Measurements from ENCODE around the gene TMIGD2.
"Not testable (repeated sequence)": the region's sequence is repeated elsewhere in the genome, so short reads cannot be mapped to it uniquely, and the experiment has no call there.

The TMIGD2 gene

DNA sequence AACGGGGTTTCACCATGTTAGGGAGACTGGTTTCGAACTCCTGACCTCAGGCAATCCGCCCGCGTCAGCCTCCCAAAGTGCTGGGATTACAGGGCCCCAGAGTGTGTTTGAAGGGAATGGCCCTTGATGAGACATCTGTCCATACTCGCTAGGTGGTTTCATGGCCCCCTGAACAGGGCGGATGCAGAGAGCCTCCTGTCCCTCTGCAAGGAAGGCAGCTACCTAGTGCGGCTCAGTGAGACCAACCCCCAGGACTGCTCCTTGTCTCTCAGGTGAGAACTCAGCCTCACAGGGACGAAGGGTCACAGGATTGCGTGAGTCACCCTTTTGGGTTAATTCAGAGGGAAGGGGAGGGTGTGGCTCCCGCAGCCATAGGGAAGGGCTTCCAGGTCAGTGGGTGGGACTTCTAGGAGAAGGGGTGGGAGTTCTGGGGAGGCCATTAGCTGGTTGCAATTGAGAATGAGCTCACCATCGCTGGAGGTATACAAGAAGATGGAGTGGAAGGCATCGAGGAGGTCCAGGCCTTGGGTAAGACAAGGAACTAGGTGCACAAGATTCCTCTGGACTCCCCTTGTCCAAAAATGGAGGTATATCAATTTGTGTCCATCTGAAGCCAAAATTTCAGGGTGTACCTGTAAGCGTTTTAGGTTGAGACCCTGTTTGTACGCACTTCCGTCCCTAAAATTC is 14.0 kb downstream of the TMIGD2 start:
- no peaks in the 10 kb centered on the region for H3K9me3 ChIP-seq (replicated peaks; ENCODE audit: low read length)
- no peak overlapping the region for H3K4me2 ChIP-seq (ENCODE audit: low read length)
- no peaks in the 10 kb centered on the region for H3K36me3 ChIP-seq (ENCODE audit: insufficient read depth, low read length)
- no peak overlapping the region for H3K4me3 ChIP-seq (ENCODE audit: low read length)
- no peaks in the 10 kb centered on the region for H3K4me1 ChIP-seq (ENCODE audit: control insufficient read depth, insufficient read depth, low read length)
- H3K27me3 ChIP-seq (ENCODE audit: control insufficient read depth, insufficient read depth, low read length) = peaks cover 11% of the 10 kb centered on the region
- H3K9ac ChIP-seq (ENCODE audit: low read depth, low read length) = no peak overlapping the region

DNA sequence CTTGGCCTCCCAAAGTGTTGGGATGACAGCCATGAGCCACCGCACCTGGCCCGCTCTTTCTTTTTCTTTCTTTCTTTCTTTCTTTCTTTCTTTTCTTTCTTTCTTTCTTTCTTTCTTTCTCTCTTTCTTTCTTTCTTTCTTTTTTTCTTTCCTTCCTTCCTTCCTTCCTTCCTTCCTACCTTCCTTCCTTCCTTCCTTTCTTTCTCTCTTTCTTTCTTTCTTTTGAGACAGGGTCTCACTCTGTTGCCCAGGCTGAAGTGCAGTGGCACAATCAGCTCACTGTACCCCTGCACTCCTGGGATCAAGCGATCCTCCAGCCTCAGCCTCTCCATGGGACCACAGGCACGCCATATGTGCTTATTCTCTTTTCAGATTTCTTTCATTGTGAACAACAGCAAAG is 16.0 kb downstream of the TMIGD2 start:
- not testable (repeated sequence) for H3K9me3 ChIP-seq (replicated peaks; ENCODE audit: low read length); H3K36me3 ChIP-seq (ENCODE audit: insufficient read depth, low read length); H3K9ac ChIP-seq (ENCODE audit: low read depth, low read length); H3K27me3 ChIP-seq (ENCODE audit: control insufficient read depth, insufficient read depth, low read length); H3K4me2 ChIP-seq (ENCODE audit: low read length); H3K4me1 ChIP-seq (ENCODE audit: control insufficient read depth, insufficient read depth, low read length); H3K4me3 ChIP-seq (ENCODE audit: low read length)

DNA sequence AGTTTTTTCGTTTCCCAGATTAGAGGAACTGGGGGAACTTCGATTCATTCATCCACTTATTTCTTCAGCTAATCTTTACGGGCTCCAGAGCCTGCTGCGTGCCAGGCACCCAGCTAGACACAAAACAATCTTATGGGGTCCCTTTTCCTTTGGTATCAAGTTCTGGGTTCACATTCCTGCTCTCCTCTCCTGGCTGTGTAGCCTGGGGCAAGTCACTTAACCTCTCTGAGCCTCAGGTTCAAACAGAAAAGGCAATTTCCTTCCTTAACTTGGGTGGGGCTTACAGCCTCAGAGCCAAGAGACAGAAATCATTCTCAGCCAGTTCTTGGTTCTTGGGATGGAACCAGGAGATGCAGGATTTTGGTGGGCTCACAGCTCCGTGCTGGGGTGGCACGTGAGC is 17.2 kb downstream of the TMIGD2 start:
- Histone ChIP-seq H3K4me2 (ENCODE audit: low read length) (no peak overlapping the region), H3K9me3 (replicated peaks; ENCODE audit: low read length) (no peaks in the 10 kb centered on the region), H3K4me3 (ENCODE audit: low read length) (no peak overlapping the region), H3K4me1 (ENCODE audit: control insufficient read depth, insufficient read depth, low read length) (no peaks in the 10 kb centered on the region), H3K9ac (ENCODE audit: low read depth, low read length) (no peak overlapping the region), H3K36me3 (ENCODE audit: insufficient read depth, low read length) (no peaks in the 10 kb centered on the region), H3K27me3 (ENCODE audit: control insufficient read depth, insufficient read depth, low read length) (peaks cover 11% of the 10 kb centered on the region)

DNA sequence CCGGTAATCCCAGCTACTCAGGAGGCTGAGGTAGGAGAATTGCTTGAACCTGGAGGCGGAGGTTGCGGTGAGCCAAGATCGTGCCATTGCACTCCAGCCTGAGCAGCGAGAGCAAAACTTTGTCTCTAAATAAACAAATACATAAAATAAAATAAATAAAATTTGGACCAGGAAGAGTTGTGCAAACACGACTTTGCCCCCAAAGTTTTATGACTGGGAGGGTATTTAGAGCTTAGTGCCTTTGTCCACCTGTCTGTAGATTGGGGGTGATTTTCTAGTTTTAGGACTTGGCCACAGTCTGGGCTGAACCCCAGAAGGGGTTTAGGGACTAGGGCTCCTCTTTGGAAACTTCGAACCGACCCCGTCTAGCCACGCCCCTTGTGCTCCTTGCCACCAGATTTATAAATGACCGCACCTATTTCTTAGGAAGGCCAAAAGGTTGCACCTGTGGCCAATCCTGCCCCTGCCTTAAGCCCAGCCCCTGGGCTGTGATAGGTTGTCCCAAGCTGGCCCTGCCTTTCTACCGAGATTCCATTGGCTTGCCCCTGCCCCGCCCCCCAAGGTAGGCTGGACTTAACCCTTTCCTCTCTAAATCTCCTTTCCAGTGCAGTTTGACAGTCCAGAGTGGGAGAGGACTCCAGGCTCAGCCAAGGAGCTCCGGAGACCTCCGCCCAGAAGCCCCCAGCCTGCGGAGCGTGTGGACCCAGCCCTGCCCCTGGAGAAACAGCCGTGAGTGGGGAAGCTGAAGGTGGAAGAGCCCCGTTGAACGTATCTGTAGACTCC is 17.8 kb downstream of the TMIGD2 start:
- Histone ChIP-seq H3K9me3 (replicated peaks; ENCODE audit: low read length) (no peaks in the 10 kb centered on the region), H3K4me2 (ENCODE audit: low read length) (no peak overlapping the region), H3K36me3 (ENCODE audit: insufficient read depth, low read length) (no peaks in the 10 kb centered on the region), H3K9ac (ENCODE audit: low read depth, low read length) (no peak overlapping the region), H3K4me1 (ENCODE audit: control insufficient read depth, insufficient read depth, low read length) (no peaks in the 10 kb centered on the region), H3K4me3 (ENCODE audit: low read length) (no peak overlapping the region), H3K27me3 (ENCODE audit: control insufficient read depth, insufficient read depth, low read length) (peaks cover 15% of the 10 kb centered on the region)

DNA sequence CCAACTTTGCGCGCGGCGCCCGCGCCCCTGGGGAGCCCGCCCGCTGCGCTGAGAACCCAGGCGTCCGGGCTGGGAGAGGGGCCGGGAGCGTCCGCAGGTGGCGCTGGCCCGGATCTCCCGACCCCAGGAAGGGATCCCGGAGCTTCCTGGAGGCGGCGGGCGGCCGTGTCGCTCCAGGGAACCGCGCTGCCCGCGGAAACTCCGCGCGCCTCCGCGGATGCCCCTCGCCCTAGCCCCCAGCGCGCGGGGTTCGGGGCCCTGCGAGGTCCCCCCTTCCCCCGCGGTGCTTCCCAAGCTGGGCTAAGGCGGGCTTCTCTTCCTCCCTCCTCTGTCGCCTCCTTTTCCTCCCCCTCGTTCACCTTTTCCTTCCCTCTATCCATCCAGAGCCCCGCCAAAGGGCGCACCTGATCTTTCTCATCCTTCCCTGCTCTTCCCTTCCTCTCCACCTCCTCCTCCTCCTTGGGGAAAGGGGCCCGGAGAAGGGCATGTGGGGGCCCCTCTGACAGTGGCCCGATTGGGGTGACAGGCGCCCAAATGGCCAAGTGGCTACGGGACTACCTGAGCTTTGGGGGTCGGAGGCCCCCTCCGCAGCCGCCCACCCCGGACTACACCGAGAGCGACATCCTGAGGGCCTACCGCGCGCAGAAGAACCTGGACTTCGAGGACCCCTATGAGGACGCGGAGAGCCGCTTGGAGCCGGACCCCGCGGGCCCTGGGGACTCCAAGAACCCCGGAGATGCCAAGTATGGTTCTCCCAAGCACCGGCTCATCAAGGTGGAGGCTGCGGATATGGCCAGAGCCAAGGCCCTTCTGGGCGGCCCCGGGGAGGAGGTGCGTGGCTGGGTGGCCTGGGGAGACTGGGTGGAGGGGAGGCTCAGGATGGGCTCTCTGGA is 22.4 kb downstream of the TMIGD2 start:
- no peaks in the 10 kb centered on the region for H3K36me3 ChIP-seq (ENCODE audit: insufficient read depth, low read length)
- peak overlapping the region; percentile 62 for H3K4me3 ChIP-seq (ENCODE audit: low read length)
- peaks cover 15% of the 10 kb centered on the region for H3K27me3 ChIP-seq (ENCODE audit: control insufficient read depth, insufficient read depth, low read length)
- peak overlapping the region; percentile 50 for H3K9ac ChIP-seq (ENCODE audit: low read depth, low read length)
- no peaks in the 10 kb centered on the region for H3K4me1 ChIP-seq (ENCODE audit: control insufficient read depth, insufficient read depth, low read length)
- H3K4me2 ChIP-seq (ENCODE audit: low read length) = peak overlapping the region; percentile 70
- H3K9me3 ChIP-seq (replicated peaks; ENCODE audit: low read length) = no peaks in the 10 kb centered on the region

DNA sequence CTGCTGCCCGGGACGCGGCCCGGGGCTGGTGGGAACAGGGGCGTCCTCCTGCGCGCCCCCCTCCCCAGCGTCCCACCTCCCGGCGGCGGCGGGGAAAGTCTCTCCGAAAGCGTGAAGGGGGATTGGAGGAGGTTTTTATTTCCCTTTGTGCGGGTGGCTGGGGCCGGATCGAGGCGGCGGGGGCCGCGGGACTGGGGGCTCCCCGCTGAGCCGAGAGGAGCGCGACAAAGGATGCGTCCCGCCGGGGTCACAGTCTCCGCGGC is 23.0 kb downstream of the TMIGD2 start:
- H3K4me1 ChIP-seq (ENCODE audit: control insufficient read depth, insufficient read depth, low read length) = no peaks in the 10 kb centered on the region
- H3K27me3 ChIP-seq (ENCODE audit: control insufficient read depth, insufficient read depth, low read length) = peaks cover 14% of the 10 kb centered on the region
- H3K9ac ChIP-seq (ENCODE audit: low read depth, low read length) = peak overlapping the region; percentile 50
- H3K9me3 ChIP-seq (replicated peaks; ENCODE audit: low read length) = no peaks in the 10 kb centered on the region
- H3K4me3 ChIP-seq (ENCODE audit: low read length) = peak overlapping the region; percentile 62
- no peaks in the 10 kb centered on the region for H3K36me3 ChIP-seq (ENCODE audit: insufficient read depth, low read length)
- peak overlapping the region; percentile 70 for H3K4me2 ChIP-seq (ENCODE audit: low read length)

GRCh38 chr19:4278419-4279266 is 23.5 kb downstream of the TMIGD2 start, which contains the start of gene SHD:
TSS of gene SHD (plus strand) at chr19:4279266. CDS start at chr19:4280064, 798 bp downstream.
- Histone ChIP-seq H3K9ac (ENCODE audit: low read depth, low read length) (peak within 1 kb of the TSS; percentile 50), H3K9me3 (replicated peaks; ENCODE audit: low read length) (no peaks in the 10 kb centered on the region), H3K4me1 (ENCODE audit: control insufficient read depth, insufficient read depth, low read length) (no peaks in the 10 kb centered on the region), H3K27me3 (ENCODE audit: control insufficient read depth, insufficient read depth, low read length) (peaks cover 14% of the 10 kb centered on the region), H3K4me3 (ENCODE audit: low read length) (peak within 1 kb of the TSS; percentile 62), H3K4me2 (ENCODE audit: low read length) (peak within 1 kb of the TSS; percentile 70), H3K36me3 (ENCODE audit: insufficient read depth, low read length) (no peaks in the 10 kb centered on the region)

- H3K9ac ChIP-seq (ENCODE audit: low read depth, low read length) = no peak overlapping the region
Measured at GRCh38 chr19:4278010-4278409, 24.2 kb downstream of the TMIGD2 start.

GRCh38 chr19:4277191-4277696 is 24.9 kb downstream of the TMIGD2 start:
- Histone ChIP-seq H3K27me3 (ENCODE audit: control insufficient read depth, insufficient read depth, low read length) (peaks cover 14% of the 10 kb centered on the region), H3K9ac (ENCODE audit: low read depth, low read length) (no peak overlapping the region), H3K4me2 (ENCODE audit: low read length) (no peak overlapping the region), H3K4me1 (ENCODE audit: control insufficient read depth, insufficient read depth, low read length) (no peaks in the 10 kb centered on the region), H3K36me3 (ENCODE audit: insufficient read depth, low read length) (no peaks in the 10 kb centered on the region), H3K4me3 (ENCODE audit: low read length) (no peak overlapping the region), H3K9me3 (replicated peaks; ENCODE audit: low read length) (no peaks in the 10 kb centered on the region)

More at GRCh38 chr19:4278010-4278409, 24.2 kb downstream of the TMIGD2 start:
- H3K9me3 ChIP-seq (replicated peaks; ENCODE audit: low read length) = no peaks in the 10 kb centered on the region
- no peak overlapping the region for H3K4me2 ChIP-seq (ENCODE audit: low read length)
- H3K36me3 ChIP-seq (ENCODE audit: insufficient read depth, low read length) = no peaks in the 10 kb centered on the region
- no peaks in the 10 kb centered on the region for H3K4me1 ChIP-seq (ENCODE audit: control insufficient read depth, insufficient read depth, low read length)
- no peak overlapping the region for H3K4me3 ChIP-seq (ENCODE audit: low read length)
- H3K27me3 ChIP-seq (ENCODE audit: control insufficient read depth, insufficient read depth, low read length) = peaks cover 14% of the 10 kb centered on the region

DNA sequence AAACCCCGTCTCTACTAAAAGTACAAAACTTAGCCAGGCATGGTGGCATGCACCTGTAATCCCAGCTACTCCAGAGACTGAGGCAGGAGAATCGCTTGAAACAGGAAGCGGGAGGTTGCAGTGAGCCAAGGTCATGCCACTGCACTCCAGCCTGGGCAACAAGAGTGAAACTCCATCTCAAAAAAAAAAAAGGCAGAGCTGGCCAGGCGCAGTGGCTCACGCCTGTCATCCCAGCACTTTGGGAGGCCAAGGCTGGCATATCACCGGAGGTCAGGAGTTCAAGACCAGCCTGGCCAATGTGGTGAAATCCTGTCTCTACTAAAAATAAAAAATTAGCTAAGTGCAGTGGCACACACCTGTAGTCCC is 27.9 kb downstream of the TMIGD2 start:
- H3K9me3 ChIP-seq (replicated peaks; ENCODE audit: low read length); H3K9ac ChIP-seq (ENCODE audit: low read depth, low read length); H3K4me3 ChIP-seq (ENCODE audit: low read length); H3K4me2 ChIP-seq (ENCODE audit: low read length); H3K27me3 ChIP-seq (ENCODE audit: control insufficient read depth, insufficient read depth, low read length); H3K4me1 ChIP-seq (ENCODE audit: control insufficient read depth, insufficient read depth, low read length); H3K36me3 ChIP-seq (ENCODE audit: insufficient read depth, low read length): not testable (repeated sequence)

DNA sequence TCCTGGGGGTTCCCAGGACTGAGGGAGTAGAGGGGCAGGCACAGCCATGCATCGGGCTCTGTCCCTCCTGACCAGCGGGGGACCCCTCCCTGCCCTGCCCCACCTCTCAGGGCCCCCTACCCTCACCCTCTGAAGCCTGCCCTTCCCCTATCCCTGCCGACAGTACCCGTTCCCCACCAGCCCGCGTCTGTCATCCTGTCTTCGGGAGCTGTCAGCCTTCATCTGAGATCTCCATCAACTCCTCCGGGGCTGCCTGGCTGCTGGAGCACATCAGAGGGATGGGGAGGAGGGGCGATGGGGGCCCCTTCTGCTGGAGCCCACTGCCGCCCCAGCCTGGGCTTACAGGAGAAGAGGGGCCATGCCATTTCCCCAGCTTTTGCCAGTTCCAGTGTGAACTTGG is 29.3 kb downstream of the TMIGD2 start:
- Histone ChIP-seq H3K27me3 (ENCODE audit: control insufficient read depth, insufficient read depth, low read length) (peaks cover 3% of the 10 kb centered on the region), H3K4me3 (ENCODE audit: low read length) (no peak overlapping the region), H3K9ac (ENCODE audit: low read depth, low read length) (no peak overlapping the region), H3K4me1 (ENCODE audit: control insufficient read depth, insufficient read depth, low read length) (no peaks in the 10 kb centered on the region), H3K9me3 (replicated peaks; ENCODE audit: low read length) (no peaks in the 10 kb centered on the region), H3K36me3 (ENCODE audit: insufficient read depth, low read length) (peaks cover 18% of the 10 kb centered on the region), H3K4me2 (ENCODE audit: low read length) (no peak overlapping the region)
